Mesothelial cell of epicardium (in vitro differentiated cells): ENCODE measurements around the gene PODXL2. TPM values are rescaled to one million over a fixed set of nuclear protein-coding genes. Genes with fewer than 3 reads are reported as not detected.

ENCODE experiments used
- DNase-seq, 2 experiments: peaks; one replicate each; pipeline ENCODE4 v3.0.0; 2021; ENCODE audit warnings: low spot score in 2 of 2; ENCODE audit not compliant: unreplicated experiment in 2 of 2
- H3K27ac Mint-ChIP-seq: 2 replicates; pipeline ENCODE4 v1.8.0; 2021; ENCODE audit warnings: mixed read lengths
- H3K27me3 Mint-ChIP-seq: 2 replicates; pipeline ENCODE4 v1.8.0; 2021; ENCODE audit warnings: low read depth, mixed read lengths
- H3K36me3 Mint-ChIP-seq: 2 replicates; pipeline ENCODE4 v1.8.0; 2021; ENCODE audit warnings: mixed read lengths
- H3K4me1 Mint-ChIP-seq: 2 replicates; pipeline ENCODE4 v1.8.0; 2021; ENCODE audit warnings: mixed read lengths
- H3K4me3 Mint-ChIP-seq: 2 replicates; pipeline ENCODE4 v1.8.0; 2021; ENCODE audit warnings: mild to moderate bottlenecking, moderate library complexity, mixed read lengths
- H3K9me3 Mint-ChIP-seq: 2 replicates; pipeline ENCODE4 v1.8.0; 2021; ENCODE audit warnings: mixed read lengths
- total RNA-seq: library from RNA; stranded (reverse); gene quantifications from 3 replicates; pipeline ENCODE4 v1.2.1, GENCODE V29; 2021
- TF ChIP-seq, protein P1 (sequence below): fragments of 200-600 bp; sonication (generic); IDR thresholded peaks from one replicate; pipeline ENCODE4 v1.5.0; 2021; ENCODE audit warnings: antibody characterized with exemption; ENCODE audit not compliant: unreplicated experiment

PODXL2 gene
- total RNA-seq, 1 donor from 2014 or later, result 25.5 TPM

DNA sequence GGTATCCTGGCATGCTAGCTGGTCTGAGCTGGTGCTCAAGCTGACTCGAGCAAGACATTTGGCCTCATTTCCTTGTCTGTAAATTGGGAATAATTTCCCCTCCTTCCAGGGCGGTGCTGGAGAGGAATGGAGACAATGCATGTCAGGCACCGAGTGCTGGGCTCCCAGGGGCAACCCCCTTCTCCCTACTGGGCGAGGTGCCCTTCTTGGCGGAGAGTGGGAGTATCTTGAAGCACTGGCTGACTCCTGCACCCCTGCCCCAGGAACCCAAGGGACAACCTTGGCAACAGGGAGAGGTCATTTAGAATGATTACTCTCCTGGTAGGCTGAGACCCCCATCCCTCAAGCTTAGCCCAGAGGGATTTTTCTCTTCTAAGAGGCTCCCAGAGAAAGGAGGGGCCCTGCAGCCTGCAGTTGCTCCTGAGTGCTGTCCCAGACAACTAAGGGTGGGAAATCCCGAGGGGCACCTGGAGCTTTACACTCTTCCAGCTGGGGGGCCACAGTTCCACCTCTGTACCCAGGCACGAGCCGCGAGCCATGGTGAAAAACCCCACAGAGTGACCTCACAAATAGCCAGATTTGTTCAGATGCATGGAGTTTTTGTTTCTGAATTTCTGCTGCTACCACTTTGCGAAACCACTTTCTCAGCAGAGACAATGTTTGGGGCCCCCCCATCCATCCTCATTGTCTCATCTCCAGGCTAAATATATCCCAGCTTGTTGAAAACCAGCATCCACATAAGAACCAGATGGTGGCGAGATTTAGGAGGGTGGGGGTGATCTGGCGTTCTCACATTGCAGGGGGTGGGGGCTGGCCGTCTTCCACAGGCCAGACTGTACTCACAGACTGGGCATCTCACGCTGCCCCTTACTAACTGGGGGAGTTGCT, 88.6 kb downstream of the PODXL2 start:
- TF ChIP-seq, protein P1, sequence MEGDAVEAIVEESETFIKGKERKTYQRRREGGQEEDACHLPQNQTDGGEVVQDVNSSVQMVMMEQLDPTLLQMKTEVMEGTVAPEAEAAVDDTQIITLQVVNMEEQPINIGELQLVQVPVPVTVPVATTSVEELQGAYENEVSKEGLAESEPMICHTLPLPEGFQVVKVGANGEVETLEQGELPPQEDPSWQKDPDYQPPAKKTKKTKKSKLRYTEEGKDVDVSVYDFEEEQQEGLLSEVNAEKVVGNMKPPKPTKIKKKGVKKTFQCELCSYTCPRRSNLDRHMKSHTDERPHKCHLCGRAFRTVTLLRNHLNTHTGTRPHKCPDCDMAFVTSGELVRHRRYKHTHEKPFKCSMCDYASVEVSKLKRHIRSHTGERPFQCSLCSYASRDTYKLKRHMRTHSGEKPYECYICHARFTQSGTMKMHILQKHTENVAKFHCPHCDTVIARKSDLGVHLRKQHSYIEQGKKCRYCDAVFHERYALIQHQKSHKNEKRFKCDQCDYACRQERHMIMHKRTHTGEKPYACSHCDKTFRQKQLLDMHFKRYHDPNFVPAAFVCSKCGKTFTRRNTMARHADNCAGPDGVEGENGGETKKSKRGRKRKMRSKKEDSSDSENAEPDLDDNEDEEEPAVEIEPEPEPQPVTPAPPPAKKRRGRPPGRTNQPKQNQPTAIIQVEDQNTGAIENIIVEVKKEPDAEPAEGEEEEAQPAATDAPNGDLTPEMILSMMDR, result no peak
- Mint-ChIP-seq H3K4me3 (no peak overlapping the region), H3K4me1 (peaks cover 34% of the 10 kb centered on the region), H3K9me3 (no peaks in the 10 kb centered on the region), H3K27ac (no peak overlapping the region), H3K27me3 (no peaks in the 10 kb centered on the region), H3K36me3 (no peaks in the 10 kb centered on the region)
- DNase-seq, result no peak

DNA sequence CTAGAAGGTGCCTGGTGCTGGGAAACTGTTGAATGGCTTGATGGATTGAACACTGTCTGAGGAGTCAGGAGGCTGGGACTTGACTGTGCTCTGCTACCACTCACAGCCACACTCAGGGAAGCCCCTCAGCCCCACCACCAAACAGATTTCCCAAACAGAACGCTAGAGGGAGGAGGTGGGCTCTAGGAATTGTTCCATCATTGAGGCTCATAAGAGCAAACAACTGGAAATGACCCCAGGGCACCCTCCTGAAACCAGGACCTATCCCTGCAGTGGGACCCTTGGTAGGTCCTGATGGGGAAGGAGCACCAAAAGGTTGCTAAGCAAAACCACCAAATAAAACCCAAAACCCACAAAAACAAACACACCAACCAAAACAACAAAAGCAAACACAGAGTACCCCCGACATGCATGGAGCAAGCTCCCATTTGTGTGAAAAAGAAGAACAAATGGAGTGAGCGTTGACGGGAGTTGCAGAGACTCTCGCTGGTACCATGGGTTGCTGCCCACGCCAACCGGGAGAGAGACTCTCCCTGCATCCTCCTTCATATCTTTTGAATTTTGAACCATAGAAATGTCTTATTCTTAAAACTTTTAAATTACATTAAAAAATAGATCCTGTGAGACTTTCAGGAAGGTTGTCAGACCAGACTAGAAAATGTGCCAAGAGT, 89.4 kb downstream of the PODXL2 start:
- H3K36me3 Mint-ChIP-seq, result no peaks in the 10 kb centered on the region
- DNase-seq, result no peak
- H3K4me1 Mint-ChIP-seq, result peaks cover 33% of the 10 kb centered on the region
- H3K27me3 Mint-ChIP-seq, result no peaks in the 10 kb centered on the region
- H3K9me3 Mint-ChIP-seq, result no peaks in the 10 kb centered on the region
- no peak overlapping the region for H3K27ac Mint-ChIP-seq
- no peak overlapping the region for H3K4me3 Mint-ChIP-seq
- TF ChIP-seq, protein P1, result no peak

GRCh38 chr3:127718916-127719290, 89.9 kb downstream of the PODXL2 start:
- no peak for DNase-seq
- Mint-ChIP-seq H3K9me3 (peaks cover 3% of the 10 kb centered on the region), H3K4me1 (peaks cover 28% of the 10 kb centered on the region), H3K27me3 (no peaks in the 10 kb centered on the region), H3K36me3 (no peaks in the 10 kb centered on the region), H3K4me3 (no peak overlapping the region), H3K27ac (no peak overlapping the region)
- TF ChIP-seq, protein P1, result no peak

DNA sequence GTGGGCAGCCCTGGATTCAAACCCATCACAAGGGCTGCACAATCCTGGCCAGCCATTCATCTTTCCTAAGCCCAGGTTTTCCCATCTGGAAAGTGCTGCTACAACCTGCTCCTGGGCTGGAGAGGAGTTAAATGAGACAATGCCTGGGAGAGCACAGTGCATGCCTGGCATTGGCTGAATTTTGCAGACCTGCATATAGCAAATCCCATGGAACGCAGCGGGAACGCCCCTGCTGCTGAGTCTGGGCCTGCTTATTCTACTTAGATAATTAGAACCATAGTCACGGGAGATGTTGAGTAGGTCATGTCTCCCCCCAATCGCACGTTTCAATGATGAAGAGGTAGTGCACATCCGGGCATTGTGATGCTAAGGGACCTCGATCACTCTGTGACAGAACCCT, 90.4 kb downstream of the PODXL2 start:
- Mint-ChIP-seq H3K36me3 (no peaks in the 10 kb centered on the region), H3K27ac (no peak overlapping the region), H3K4me1 (peaks cover 24% of the 10 kb centered on the region), H3K9me3 (peaks cover 7% of the 10 kb centered on the region), H3K4me3 (no peak overlapping the region), H3K27me3 (no peaks in the 10 kb centered on the region)
- TF ChIP-seq, protein P1, result no peak
- DNase-seq, result no peak

DNA sequence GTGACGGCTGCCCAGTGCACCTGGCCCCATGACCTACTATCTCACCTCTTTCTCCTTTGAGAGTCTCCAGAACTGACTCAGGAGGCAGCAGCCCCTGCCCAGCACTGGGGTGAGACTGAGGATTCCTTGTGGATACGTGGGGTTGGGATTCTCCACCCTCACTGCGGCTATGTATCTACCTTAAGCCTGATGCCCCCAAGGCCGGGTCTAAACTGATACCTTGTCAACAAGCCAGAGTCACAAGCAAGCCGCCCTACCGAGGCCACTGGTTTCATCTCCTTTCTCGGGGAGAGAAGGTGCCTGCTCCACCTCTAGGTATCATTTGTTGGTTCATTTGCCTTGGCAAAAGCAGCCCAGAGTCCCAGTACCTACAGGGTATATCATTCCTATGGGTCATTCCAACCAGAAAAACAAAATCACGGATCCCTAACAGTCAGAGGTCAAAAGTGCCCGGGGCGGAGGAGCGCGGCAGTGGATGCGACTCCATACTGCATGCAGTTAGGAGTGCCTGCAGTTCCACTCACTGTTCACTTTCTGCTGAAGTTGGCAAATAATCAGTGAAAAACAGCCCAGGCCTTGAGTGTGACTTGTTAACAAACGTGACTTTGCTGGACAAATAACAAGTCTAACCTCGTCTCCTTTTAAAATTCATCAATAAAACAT, 91.3 kb downstream of the PODXL2 start:
- H3K36me3 Mint-ChIP-seq, result no peaks in the 10 kb centered on the region
- H3K4me1 Mint-ChIP-seq, result peaks cover 17% of the 10 kb centered on the region
- H3K9me3 Mint-ChIP-seq, result peaks cover 12% of the 10 kb centered on the region
- no peak overlapping the region for H3K27ac Mint-ChIP-seq
- no peaks in the 10 kb centered on the region for H3K27me3 Mint-ChIP-seq
- DNase-seq, result no peak
- H3K4me3 Mint-ChIP-seq, result no peak overlapping the region
- TF ChIP-seq, protein P1, result no peak
